Body of pancreas (tissue), 4 donors: ENCODE data around the gene TRIM42.

ENCODE experiments used
- POLR2A ChIP-seq, 3 donors: fragments of 450-650 bp; IDR thresholded peaks; one replicate each; pipeline ENCODE4 v1.6.1; 2016; ENCODE audit warnings: antibody characterized with exemption in 3 of 3, mild to moderate bottlenecking in 2 of 3
- TF ChIP-seq, protein P1 (sequence below), 7 experiments: fragments of 450-650 bp in 4 of 7; fragments of 200-600 bp in 3 of 7; sonication (generic) in 3 of 7; IDR thresholded peaks; one replicate each; pipeline ENCODE4 v1.5.1; 2016 to 2019; ENCODE audit warnings: antibody characterized with exemption in 7 of 7

DNA sequence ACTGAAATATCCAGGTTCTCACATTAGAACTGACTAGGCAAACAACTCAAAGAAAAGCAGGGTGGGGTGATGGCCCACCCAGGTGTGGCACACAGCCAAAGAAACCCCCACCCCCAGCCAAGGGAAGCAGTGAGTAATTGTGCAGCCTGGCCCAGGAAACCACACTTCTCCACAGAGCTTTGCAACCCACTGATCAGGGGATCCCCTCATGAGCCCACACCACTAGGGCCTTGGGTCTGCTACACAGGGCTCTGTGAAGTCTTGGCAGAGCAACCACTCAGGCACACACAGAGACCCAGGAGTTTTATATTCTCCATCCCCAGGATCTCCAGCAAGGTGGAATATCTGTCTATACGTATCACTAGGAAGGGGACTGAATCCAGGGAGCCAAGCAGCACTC, 22.2 kb upstream of the TRIM42 start:
- TF ChIP-seq, protein P1, sequence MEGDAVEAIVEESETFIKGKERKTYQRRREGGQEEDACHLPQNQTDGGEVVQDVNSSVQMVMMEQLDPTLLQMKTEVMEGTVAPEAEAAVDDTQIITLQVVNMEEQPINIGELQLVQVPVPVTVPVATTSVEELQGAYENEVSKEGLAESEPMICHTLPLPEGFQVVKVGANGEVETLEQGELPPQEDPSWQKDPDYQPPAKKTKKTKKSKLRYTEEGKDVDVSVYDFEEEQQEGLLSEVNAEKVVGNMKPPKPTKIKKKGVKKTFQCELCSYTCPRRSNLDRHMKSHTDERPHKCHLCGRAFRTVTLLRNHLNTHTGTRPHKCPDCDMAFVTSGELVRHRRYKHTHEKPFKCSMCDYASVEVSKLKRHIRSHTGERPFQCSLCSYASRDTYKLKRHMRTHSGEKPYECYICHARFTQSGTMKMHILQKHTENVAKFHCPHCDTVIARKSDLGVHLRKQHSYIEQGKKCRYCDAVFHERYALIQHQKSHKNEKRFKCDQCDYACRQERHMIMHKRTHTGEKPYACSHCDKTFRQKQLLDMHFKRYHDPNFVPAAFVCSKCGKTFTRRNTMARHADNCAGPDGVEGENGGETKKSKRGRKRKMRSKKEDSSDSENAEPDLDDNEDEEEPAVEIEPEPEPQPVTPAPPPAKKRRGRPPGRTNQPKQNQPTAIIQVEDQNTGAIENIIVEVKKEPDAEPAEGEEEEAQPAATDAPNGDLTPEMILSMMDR (IDR thresholded peaks at IDR 0.05), result no peak
- TF ChIP-seq POLR2A (IDR thresholded peaks at IDR 0.05), result no peak
